Upper lobe of left lung (tissue), 6 donors: ENCODE data around the gene CLN5. TPM values are rescaled to one million over a fixed set of nuclear protein-coding genes. Genes with fewer than 3 reads are reported as not detected.

Experiments used
- ATAC-seq, 2 donors: fragments of 200-7000 bp; cut with Tn5 transposase; one replicate each; pipeline ENCODE4 v1.9.1; 2022; ENCODE audit warnings: mild to moderate bottlenecking in 2 of 2, moderate library complexity in 2 of 2; ENCODE audit not compliant: low FRiP score in 2 of 2
- DNase-seq, 2 donors: peaks; one replicate each; pipeline ENCODE4 v3.0.0-alpha.2; 2019 to 2020
- H3K27ac ChIP-seq, 4 donors: fragments of 200-600 bp; sonication (generic); one replicate each; pipeline ENCODE4 v1.5.1; 2016 to 2019
- H3K27me3 ChIP-seq, 4 donors: fragments of 200-600 bp; sonication (generic); one replicate each; pipeline ENCODE4 v1.5.1; 2017 to 2019
- H3K36me3 ChIP-seq, 4 donors: fragments of 200-600 bp; sonication (generic); one replicate each; pipeline ENCODE4 v1.5.1; 2016 to 2019
- H3K4me1 ChIP-seq, 4 donors: fragments of 200-600 bp; sonication (generic); one replicate each; pipeline ENCODE4 v1.5.1; 2018 to 2019
- H3K4me3 ChIP-seq, 4 donors: fragments of 200-600 bp; sonication (generic); one replicate each; pipeline ENCODE4 v1.5.1; 2017 to 2019; ENCODE audit warnings: mild to moderate bottlenecking in 2 of 4, moderate library complexity in 1 of 4
- H3K9me3 ChIP-seq, 4 donors: fragments of 200-600 bp; sonication (generic); one replicate each; pipeline ENCODE4 v1.5.1; 2018 to 2019
- CTCF ChIP-seq, 6 experiments: fragments of 450-650 bp in 4 of 6; fragments of 200-600 bp in 2 of 6; sonication (generic) in 2 of 6; IDR thresholded peaks; one replicate each; pipeline ENCODE4 v1.5.1; 2016 to 2019; ENCODE audit warnings: antibody characterized with exemption in 6 of 6
- EP300 ChIP-seq, 4 donors: sonication (generic); formaldehyde crosslinking; IDR thresholded peaks; one replicate each; pipeline ENCODE4 v1.5.1; 2017; ENCODE audit warnings: antibody characterized with exemption in 4 of 4, control low read depth in 2 of 4
- POLR2A ChIP-seq, 4 donors: fragments of 450-650 bp; IDR thresholded peaks; one replicate each; pipeline ENCODE4 v1.5.1; 2016 to 2017; ENCODE audit warnings: antibody characterized with exemption in 4 of 4, mild to moderate bottlenecking in 2 of 4
- POLR2AphosphoS5 ChIP-seq, 2 donors: sonication (generic); formaldehyde crosslinking; IDR thresholded peaks; one replicate each; pipeline ENCODE4 v1.5.1; 2017; ENCODE audit warnings: antibody characterized with exemption in 2 of 2
- WGBS, 2 donors: methylation state at CpG; one replicate each; pipeline ENCODE4 v1.1.5; 2017 to 2018; 5-methylcytosine and 5-hydroxymethylcytosine counted together
- total RNA-seq, 6 donors: library from RNA; depleted of rRNA in 4 of 6; stranded (reverse); fragments of >200 nt in 4 of 6; gene quantifications; one replicate each; pipeline versions ENCODE4 v1.1.0 to v1.2.1, GENCODE V29; 2016 to 2021
- donor health status: DM: no; HTN: no; CAD: no; lungs with moderate emphysema.
- donor health status: DM: no; HTN: yes; CAD: no; lungs with severe emphysema.

Gene CLN5
- total RNA-seq, 6 donors from 2014 or later, result 13.0 to 39.5 (median 25.8) TPM

GRCh38 chr13:77038907-77039480, 47.1 kb downstream of the CLN5 start:
- DNase-seq (no peak), ATAC-seq (no peak)

GRCh38 chr13:77040076-77040475, 48.2 kb downstream of the CLN5 start:
- Histone ChIP-seq H3K9me3 (no peaks in the 10 kb centered on the region), H3K27ac (no peak overlapping the region), H3K4me3 (no peak overlapping the region), H3K27me3 (no peaks in the 10 kb centered on the region), H3K36me3 (peaks cover 0 to 13% (median under 1%) of the 10 kb centered on the region in 4 donors), H3K4me1 (peaks cover 0 to 6% (median 2%) of the 10 kb centered on the region in 4 donors)
- ATAC-seq, result no peak
- DNase-seq, result no peak
- 87 to 88% methylated on average over 7 of the region's 7 CpGs for WGBS, 2 donors
- no peak for TF ChIP-seq POLR2A (IDR thresholded peaks at IDR 0.05)
- no peak for TF ChIP-seq CTCF (IDR thresholded peaks at IDR 0.05)

More at GRCh38 chr13:77038907-77039480, 47.1 kb downstream of the CLN5 start:
- no peaks in the 10 kb centered on the region for H3K27me3 ChIP-seq
- no peak for TF ChIP-seq CTCF (IDR thresholded peaks at IDR 0.05)
- no peak for TF ChIP-seq POLR2AphosphoS5 (IDR thresholded peaks at IDR 0.05)
- no peak for TF ChIP-seq EP300 (IDR thresholded peaks at IDR 0.05)
- no peak for TF ChIP-seq POLR2A (IDR thresholded peaks at IDR 0.05)
- WGBS, 2 donors, result 49 to 54% methylated on average over 5 of the region's 5 CpGs
- H3K4me1 ChIP-seq, result peaks cover 0 to 6% (median 2%) of the 10 kb centered on the region in 4 donors
- no peak overlapping the region for H3K4me3 ChIP-seq
- no peak overlapping the region for H3K27ac ChIP-seq
- peaks cover 0 to 5% (median 0%) of the 10 kb centered on the region in 4 donors for H3K36me3 ChIP-seq
- H3K9me3 ChIP-seq, result no peaks in the 10 kb centered on the region

GRCh38 chr13:77040835-77041234, 49.0 kb downstream of the CLN5 start:
- TF ChIP-seq CTCF (IDR thresholded peaks at IDR 0.05) (no peak), POLR2AphosphoS5 (IDR thresholded peaks at IDR 0.05) (no peak), EP300 (IDR thresholded peaks at IDR 0.05) (no peak), POLR2A (IDR thresholded peaks at IDR 0.05) (no peak)
- Histone ChIP-seq H3K36me3 (peaks cover 0 to 19% (median 2%) of the 10 kb centered on the region in 4 donors), H3K27me3 (no peaks in the 10 kb centered on the region), H3K4me3 (no peak overlapping the region), H3K27ac (no peak overlapping the region), H3K9me3 (no peaks in the 10 kb centered on the region), H3K4me1 (peaks cover 0 to 6% (median 2%) of the 10 kb centered on the region in 4 donors)
- DNase-seq, result peak in 1 of 2 donors; percentile 25
- 88 to 90% methylated on average over 8 to 9 of the region's 9 CpGs for WGBS, 2 donors
- ATAC-seq, result no peak

GRCh38 chr13:77042566-77043177, 50.8 kb downstream of the CLN5 start:
- H3K27me3 ChIP-seq, result no peaks in the 10 kb centered on the region
- H3K27ac ChIP-seq, result peak overlapping the region in 2 of 4 donors; percentile 2 to 3
- ATAC-seq (no peak), DNase-seq (no peak)
- H3K9me3 ChIP-seq, result no peaks in the 10 kb centered on the region
- TF ChIP-seq POLR2AphosphoS5 (IDR thresholded peaks at IDR 0.05) (no peak), CTCF (IDR thresholded peaks at IDR 0.05) (no peak)
- peaks cover 0 to 6% (median 2%) of the 10 kb centered on the region in 4 donors for H3K4me1 ChIP-seq
- whole genome bisulfite sequencing, 2 donors, result 54 to 61% methylated on average over 5 of the region's 5 CpGs
- no peak overlapping the region for H3K4me3 ChIP-seq
- H3K36me3 ChIP-seq, result peaks cover 0 to 32% (median 5%) of the 10 kb centered on the region in 4 donors
